Endothelial cell of umbilical vein (primary cell): ENCODE measurements around the gene PZP. TPM values are rescaled to one million over a fixed set of nuclear protein-coding genes. Genes with fewer than 3 reads are reported as not detected.
"Not testable (repeated sequence)": the region's sequence is repeated elsewhere in the genome, so short reads cannot be mapped to it uniquely, and the experiment has no call there.

ENCODE experiments used
- BruUV-seq: library from RNA; stranded (reverse); fragments of 400-500 nt; replicated peaks from 2 replicates; lab custom pipeline; 2021; lab: Mats Ljungman, UMichigan
- CTCF ChIA-PET: fragments of 300-600, 350-600 bp; sonication (Branson Sonifier 250); formaldehyde crosslinking; loops from one replicate; lab custom pipeline; 2021; ENCODE audit warnings: antibody characterized with exemption, inconsistent platforms; lab: Charles Lee
- POLR2A ChIA-PET: fragments of 300-600, 350-600 bp; sonication (Branson Sonifier 250); formaldehyde crosslinking; loops from one replicate; lab custom pipeline; 2021; ENCODE audit warnings: antibody characterized with exemption, inconsistent platforms; lab: Charles Lee
- DNase-seq: peaks from one replicate; pipeline ENCODE4 v3.0.0-alpha.2; 2011; ENCODE audit warnings: low read depth, low spot score
- FAIRE-seq: peaks from 2 replicates; lab custom pipeline; 2011; peaks lifted over from hg19 to GRCh38; lab: Jason Lieb, UNC
- H2AFZ ChIP-seq: 2 replicates; pipeline ENCODE4 v1.6.0; 2012; ENCODE audit warnings: low read depth, low read length, control low read depth, inconsistent platforms
- H3K27ac ChIP-seq: 2 replicates; pipeline ENCODE4 v1.5.1; 2011; ENCODE audit warnings: low read depth, mild to moderate bottlenecking, control low read depth, low read length, moderate library complexity; ENCODE audit not compliant: insufficient read depth
- H3K27me3 ChIP-seq, 2 experiments: 2 replicates each; pipeline versions ENCODE4 v1.6.0 to v1.6.1; 2011; ENCODE audit warnings: low read length in 2 of 2, mixed read lengths in 1 of 2; ENCODE audit not compliant: control insufficient read depth in 2 of 2, insufficient read depth in 2 of 2
- H3K36me3 ChIP-seq, 2 experiments: 2 replicates in 1 of 2; 3 replicates in 1 of 2; pipeline ENCODE4 v1.5.1; 2011; ENCODE audit warnings: low read length in 2 of 2, mild to moderate bottlenecking in 1 of 2, moderate library complexity in 1 of 2; ENCODE audit not compliant: control insufficient read depth in 2 of 2, insufficient read depth in 2 of 2; ENCODE audit errors: extremely low read depth in 1 of 2
- H3K4me1 ChIP-seq: 3 replicates; pipeline ENCODE4 v1.5.1; 2011; ENCODE audit warnings: mild to moderate bottlenecking, low read length; ENCODE audit not compliant: control insufficient read depth, insufficient read depth; ENCODE audit errors: extremely low read depth
- H3K4me2 ChIP-seq: 2 replicates; pipeline ENCODE4 v1.6.1; 2011; ENCODE audit warnings: low read length, control low read depth, mixed read lengths; ENCODE audit not compliant: insufficient read depth
- H3K4me3 ChIP-seq, 3 experiments: fragments of 200-600 bp in 1 of 3; sonication (generic), shearing (Covaris generic) in 1 of 3; replicated peaks in 1 of 3; 2 replicates each; pipeline ENCODE4 v1.5.1; 2011 to 2016; ENCODE audit warnings: control low read depth in 3 of 3, low read length in 3 of 3, mild to moderate bottlenecking in 2 of 3, inconsistent platforms in 1 of 3, low read depth in 1 of 3, moderate library complexity in 1 of 3; ENCODE audit not compliant: insufficient read depth in 1 of 3
- H3K79me2 ChIP-seq: 2 replicates; pipeline ENCODE4 v1.6.0; 2012; ENCODE audit warnings: low read length, inconsistent platforms; ENCODE audit not compliant: control insufficient read depth, insufficient read depth
- H3K9ac ChIP-seq: replicated peaks from 2 replicates; pipeline ENCODE3; 2011; ENCODE audit warnings: low read length, control low read depth; ENCODE audit not compliant: insufficient read depth; ENCODE audit errors: extremely low read depth
- H3K9me1 ChIP-seq: replicated peaks from 3 replicates; pipeline ENCODE4 v1.6.0; 2011; ENCODE audit warnings: mild to moderate bottlenecking, low read length; ENCODE audit not compliant: control insufficient read depth, insufficient read depth; ENCODE audit errors: extremely low read depth
- H3K9me3 ChIP-seq: replicated peaks from 2 replicates; pipeline ENCODE4 v1.5.1; 2012; ENCODE audit warnings: low read length, inconsistent platforms; ENCODE audit not compliant: control insufficient read depth, insufficient read depth
- H4K20me1 ChIP-seq: replicated peaks from 2 replicates; pipeline ENCODE3; 2011; ENCODE audit warnings: mild to moderate bottlenecking, low read length; ENCODE audit not compliant: control insufficient read depth, insufficient read depth; ENCODE audit errors: extremely low read depth
- MYC ChIP-seq: IDR thresholded peaks from one replicate; pipeline ENCODE4 v1.6.1; 2011; ENCODE audit warnings: mild to moderate bottlenecking, low read depth, low read length
- dilution Hi-C: fragments of 300-500 bp; cut with MboI; formaldehyde crosslinking; loops from one replicate; pipeline ENCODE4 v1.15.0; 2019; ENCODE audit warnings: low sequenced_read_pairs; ENCODE audit not compliant: extremely low pct_ligation_motif_present
- intact Hi-C: fragments of 100-400 bp; cut with micrococcal nuclease; formaldehyde crosslinking; loops from one replicate; pipeline ENCODE4 v1.10.0; 2022
- polyA plus RNA-seq, 4 experiments: library from polyadenylated mRNA; depleted of rRNA in 3 of 4; stranded (reverse) in 3 of 4; unstranded in 1 of 4; fragments of >200 nt; gene quantifications; 2 replicates each; pipeline versions ENCODE4 v1.2.1 to v1.2.3, GENCODE V29; 2011 to 2012; ENCODE audit warnings: missing spikeins in 1 of 4
- total RNA-seq: library from RNA; stranded (reverse); gene quantifications from 2 replicates; pipeline ENCODE4 v1.2.3, GENCODE V29; 2021

Gene PZP
- total and polyA plus RNA-seq, 2 donors (not counting 3 experiments of a cell fraction or from before 2014, with no cell fraction given), result 0.73 to 0.84 TPM

GRCh38 chr12:9253464-9253863 lies 45.3 kb upstream of the PZP start:
- H2AFZ ChIP-seq, result no peak overlapping the region
- no peak overlapping the region for H3K9ac ChIP-seq
- H3K9me1 ChIP-seq, result no peaks in the 10 kb centered on the region
- ChIA-PET CTCF (no interaction called here), POLR2A (no interaction called here)
- intact Hi-C loops, result no loop called here
- no peaks in the 10 kb centered on the region for H3K9me3 ChIP-seq
- no TSS peak for BruUV-seq
- no peaks in the 10 kb centered on the region for H4K20me1 ChIP-seq
- dilution Hi-C loops, result no loop called here
- DNase-seq (no peak), FAIRE-seq (no peak)
- TF ChIP-seq MYC, result no peak
- H3K27ac ChIP-seq, result no peak overlapping the region
- no peak overlapping the region for H3K4me2 ChIP-seq
- H3K4me1 ChIP-seq, result no peaks in the 10 kb centered on the region
- H3K27me3 ChIP-seq, result peaks cover 5 to 16% of the 10 kb centered on the region in 2 experiments
- H3K36me3 ChIP-seq, result no peaks in the 10 kb centered on the region
- H3K79me2 ChIP-seq, result no peaks in the 10 kb centered on the region
- no peak overlapping the region for H3K4me3 ChIP-seq

GRCh38 chr12:9252791-9253190 lies 44.6 kb upstream of the PZP start:
- H3K4me3 ChIP-seq, H3K4me1 ChIP-seq, H3K36me3 ChIP-seq, POLR2A ChIA-PET, H4K20me1 ChIP-seq, dilution Hi-C loops, CTCF ChIA-PET, DNase-seq, H3K9ac ChIP-seq, H2AFZ ChIP-seq, FAIRE-seq, intact Hi-C loops, BruUV-seq, H3K4me2 ChIP-seq, H3K9me3 ChIP-seq, H3K79me2 ChIP-seq, H3K9me1 ChIP-seq, H3K27ac ChIP-seq: not testable (repeated sequence)
- H3K27me3 ChIP-seq, result peaks cover 7 to 16% of the 10 kb centered on the region in 2 experiments
